Measurements from ENCODE around the gene TMEM79.

TMEM79 gene

DNA sequence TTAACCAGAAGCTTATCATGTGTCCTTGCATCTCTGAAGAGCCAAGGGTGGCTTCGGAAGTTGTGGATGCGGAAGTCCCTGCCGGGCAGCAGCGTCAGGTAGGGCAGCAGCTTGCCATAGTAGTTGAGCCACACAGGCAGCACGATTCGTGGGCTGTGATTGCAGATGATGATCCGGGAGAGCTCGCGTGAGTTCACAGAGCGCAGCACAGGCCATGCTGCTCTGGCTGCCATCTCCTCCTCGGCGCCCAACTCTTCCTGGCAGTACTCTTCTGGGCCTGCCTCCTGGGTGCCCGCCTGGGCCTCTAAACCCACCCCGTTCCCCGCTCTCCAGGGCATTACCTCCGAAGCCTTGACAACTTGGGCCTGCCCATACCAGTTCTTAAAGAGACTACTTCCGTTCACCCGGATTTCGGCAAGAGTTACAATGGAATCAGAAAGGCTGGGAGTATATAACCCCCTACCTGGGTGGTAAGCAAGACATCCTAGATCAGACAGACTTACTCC, 14.8 kb downstream of the TMEM79 start, which contains the start of gene VHLL:
TSS of gene VHLL (minus strand) at position 456 of the 506 bp plus-strand sequence. CDS start at position 338, 118 bp downstream.
- DNase-seq (ENCODE audit: low spot score), result no peak
- TF ChIP-seq, protein P1, sequence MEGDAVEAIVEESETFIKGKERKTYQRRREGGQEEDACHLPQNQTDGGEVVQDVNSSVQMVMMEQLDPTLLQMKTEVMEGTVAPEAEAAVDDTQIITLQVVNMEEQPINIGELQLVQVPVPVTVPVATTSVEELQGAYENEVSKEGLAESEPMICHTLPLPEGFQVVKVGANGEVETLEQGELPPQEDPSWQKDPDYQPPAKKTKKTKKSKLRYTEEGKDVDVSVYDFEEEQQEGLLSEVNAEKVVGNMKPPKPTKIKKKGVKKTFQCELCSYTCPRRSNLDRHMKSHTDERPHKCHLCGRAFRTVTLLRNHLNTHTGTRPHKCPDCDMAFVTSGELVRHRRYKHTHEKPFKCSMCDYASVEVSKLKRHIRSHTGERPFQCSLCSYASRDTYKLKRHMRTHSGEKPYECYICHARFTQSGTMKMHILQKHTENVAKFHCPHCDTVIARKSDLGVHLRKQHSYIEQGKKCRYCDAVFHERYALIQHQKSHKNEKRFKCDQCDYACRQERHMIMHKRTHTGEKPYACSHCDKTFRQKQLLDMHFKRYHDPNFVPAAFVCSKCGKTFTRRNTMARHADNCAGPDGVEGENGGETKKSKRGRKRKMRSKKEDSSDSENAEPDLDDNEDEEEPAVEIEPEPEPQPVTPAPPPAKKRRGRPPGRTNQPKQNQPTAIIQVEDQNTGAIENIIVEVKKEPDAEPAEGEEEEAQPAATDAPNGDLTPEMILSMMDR (IDR thresholded peaks at IDR 0.05), result no peak
- H3K4me3 ChIP-seq, result no peak within 1 kb of the TSS
- no peak within 1 kb of the TSS for H3K27ac ChIP-seq

DNA sequence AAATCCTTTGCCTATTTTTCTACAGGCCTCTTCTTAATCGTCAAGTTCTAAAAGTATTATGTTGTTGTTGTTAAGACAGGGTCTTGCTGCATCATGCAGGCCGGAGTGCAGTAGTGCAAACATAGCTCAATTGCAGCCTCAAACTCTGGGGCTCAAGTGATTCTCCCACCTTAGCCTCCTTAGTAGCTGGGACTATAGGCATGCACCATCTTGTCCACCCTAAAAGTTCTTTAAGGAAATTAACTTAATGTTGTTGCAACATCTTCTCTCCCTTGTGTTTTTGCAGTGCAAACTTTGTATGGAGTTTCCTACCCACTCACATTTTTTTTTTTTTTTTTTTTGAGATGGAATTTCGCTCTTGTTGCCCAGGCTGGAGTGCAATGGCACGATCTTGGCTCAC, 19.1 kb downstream of the TMEM79 start:
- TF ChIP-seq, protein P1 (IDR thresholded peaks at IDR 0.05), result no peak
- Histone ChIP-seq H3K4me3 (no peak overlapping the region), H3K27ac (no peak overlapping the region)
- DNase-seq (ENCODE audit: low spot score), result no peak

DNA sequence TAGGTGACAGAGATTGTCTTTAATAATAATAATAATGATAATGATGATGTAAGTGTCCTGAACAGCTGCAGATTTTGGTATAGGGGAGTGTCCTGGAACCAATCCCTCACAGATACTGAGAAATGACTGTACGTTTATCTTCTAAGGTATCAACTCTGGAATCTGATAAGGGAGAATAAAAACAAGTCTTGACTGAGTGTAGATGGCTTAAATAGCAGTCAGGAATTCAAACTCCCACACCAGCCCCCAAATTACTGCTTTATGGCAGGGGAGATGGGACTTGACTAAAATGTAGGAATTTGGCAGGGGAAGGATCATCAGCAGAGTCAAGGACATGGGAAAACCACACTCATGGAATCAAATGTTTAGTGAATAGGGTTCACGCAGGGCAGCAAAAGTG, 21.1 kb downstream of the TMEM79 start:
- Histone ChIP-seq H3K4me3 (no peak overlapping the region), H3K27ac (no peak overlapping the region)
- TF ChIP-seq, protein P1 (IDR thresholded peaks at IDR 0.05), result no peak
- no peak for DNase-seq (ENCODE audit: low spot score)

DNA sequence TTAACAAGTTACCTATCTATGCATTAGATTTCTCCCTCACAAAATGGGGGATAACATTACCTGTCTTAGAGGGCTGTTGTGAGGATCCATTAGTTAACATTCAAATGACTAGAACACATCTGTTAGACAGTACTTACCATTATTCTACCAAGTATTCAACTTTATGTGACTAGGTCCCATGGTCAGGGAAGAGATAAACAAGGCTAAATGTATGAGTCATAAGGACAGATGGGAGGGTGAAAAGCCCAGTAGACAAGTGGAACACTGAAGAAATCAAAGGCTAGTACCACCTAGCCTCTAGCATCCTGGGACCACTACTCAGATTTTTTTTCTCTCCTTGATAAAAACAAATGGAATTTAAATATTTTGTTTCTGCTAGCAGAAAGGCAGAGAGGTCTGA, 24.0 kb downstream of the TMEM79 start:
- H3K27ac ChIP-seq, result no peak overlapping the region
- DNase-seq (ENCODE audit: low spot score), result no peak
- no peak overlapping the region for H3K4me3 ChIP-seq
- TF ChIP-seq, protein P1 (IDR thresholded peaks at IDR 0.05), result no peak

DNA sequence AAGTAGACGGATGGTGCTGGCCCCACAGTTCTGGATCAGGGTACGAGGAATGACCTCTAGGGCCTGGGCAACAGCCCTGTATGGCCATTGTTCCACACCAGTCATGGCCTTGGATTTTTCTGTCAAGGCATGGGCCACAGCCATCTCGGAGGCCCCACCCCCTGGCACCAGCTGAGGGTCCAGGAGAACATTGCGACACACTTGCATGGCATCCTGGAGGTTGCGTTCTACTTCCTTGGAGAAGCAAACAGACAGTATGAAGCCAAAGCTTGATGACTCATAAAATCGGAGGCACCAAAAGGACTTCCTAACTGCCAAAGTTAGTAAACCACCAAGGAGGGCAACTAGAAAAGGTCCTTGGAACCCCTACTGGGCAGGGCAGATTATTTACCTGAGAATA, 26.8 kb downstream of the TMEM79 start:
- no peak overlapping the region for H3K27ac ChIP-seq
- DNase-seq (ENCODE audit: low spot score), result no peak

DNA sequence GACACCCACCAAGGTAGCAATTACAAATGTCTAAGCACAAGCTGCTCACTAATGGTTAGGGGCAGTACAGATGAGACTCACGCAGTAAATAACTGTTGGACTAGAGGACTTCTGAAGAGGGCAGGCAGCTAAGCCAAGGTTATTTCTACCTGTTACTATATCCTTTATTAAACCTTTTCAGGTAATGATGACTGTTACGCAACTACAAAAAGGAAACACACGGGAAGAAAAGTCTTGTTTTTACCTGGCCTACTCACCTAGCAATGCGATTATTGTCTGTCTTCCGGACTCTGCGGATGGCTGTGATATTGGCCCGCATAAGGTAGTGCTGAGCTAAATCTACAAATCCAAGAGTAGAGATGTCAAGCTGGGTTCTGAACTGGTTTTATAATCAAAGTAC, 32.8 kb downstream of the TMEM79 start:
- DNase-seq (ENCODE audit: low spot score), result no peak
- Histone ChIP-seq H3K27ac (no peak overlapping the region), H3K4me3 (no peak overlapping the region)
- TF ChIP-seq, protein P1 (IDR thresholded peaks at IDR 0.05), result no peak

More for the DNA sequence above, 26.8 kb downstream of the TMEM79 start:
- TF ChIP-seq, protein P1 (IDR thresholded peaks at IDR 0.05), result no peak
- H3K4me3 ChIP-seq, result no peak overlapping the region

DNA sequence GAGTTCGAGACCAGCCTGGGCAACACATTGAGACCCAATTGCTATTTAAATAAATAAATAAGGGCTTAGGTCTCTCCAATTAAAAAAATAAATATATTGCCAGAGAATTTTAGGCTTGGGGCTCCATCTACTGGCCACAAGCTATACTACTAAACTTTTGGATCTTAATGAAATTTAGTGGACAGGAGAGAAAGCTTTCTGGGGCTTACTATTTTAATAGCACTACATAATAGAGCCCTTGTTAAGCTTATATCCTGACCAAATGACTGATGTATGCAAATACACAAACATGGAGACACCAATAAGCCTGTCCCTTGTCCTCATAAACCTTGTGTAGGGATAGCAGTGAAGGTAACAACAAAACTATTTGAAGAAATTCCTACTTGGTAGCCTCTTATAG, 35.5 kb downstream of the TMEM79 start:
- H3K27ac ChIP-seq, result no peak overlapping the region
- TF ChIP-seq, protein P1 (IDR thresholded peaks at IDR 0.05), result no peak
- no peak overlapping the region for H3K4me3 ChIP-seq
- DNase-seq (ENCODE audit: low spot score), result no peak
